EH (cell line): Measurements from ENCODE around the gene FGD4.

Source experiments
- DNase-seq: peaks from one replicate; pipeline ENCODE4 v3.0.0-alpha.2; 2015; ENCODE audit warnings: low read depth

Gene FGD4

DNA sequence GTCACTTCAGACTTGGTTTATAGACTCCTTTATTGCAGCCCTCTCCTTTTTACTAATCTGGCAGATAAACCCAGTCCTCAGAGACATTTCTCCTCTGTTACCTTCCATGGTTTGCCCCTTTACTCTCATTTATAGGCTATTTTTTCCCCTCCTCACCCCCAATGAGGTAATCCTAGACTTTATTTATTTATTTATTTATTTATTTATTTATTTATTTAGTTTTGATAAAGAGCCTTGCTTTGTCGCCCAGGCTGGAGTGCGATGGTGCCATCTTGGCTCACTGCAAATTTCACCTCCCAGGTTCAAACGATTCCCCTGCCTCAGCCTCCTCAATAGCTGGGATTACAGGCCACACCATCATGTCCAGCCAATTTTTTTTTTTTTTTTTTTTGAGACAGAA, 8.4 kb downstream of the FGD4 start:
- no peak for DNase-seq

DNA sequence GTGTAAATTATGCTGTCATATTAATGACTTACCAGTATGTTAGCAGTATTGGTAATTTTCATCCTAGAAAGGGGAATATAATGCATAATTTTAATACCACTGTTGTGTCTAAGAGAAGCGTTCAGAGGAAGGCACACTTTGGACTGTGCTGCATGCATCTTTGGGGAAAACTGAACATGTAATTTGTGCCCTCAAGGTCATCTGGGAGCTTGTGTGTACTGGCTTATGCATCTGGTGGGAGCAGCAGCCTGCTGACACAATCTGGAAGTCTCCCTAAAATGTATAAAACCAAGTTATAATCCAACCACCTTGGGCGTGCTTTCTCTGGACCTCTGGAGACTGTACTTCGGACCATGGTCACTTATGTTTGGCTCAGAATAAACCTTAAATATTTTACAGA, 14.1 kb downstream of the FGD4 start:
- no peak for DNase-seq

GRCh38 chr12:32418221-32418620, 18.9 kb downstream of the FGD4 start:
- DNase-seq, result no peak

- DNase-seq, result no peak
These were observed 19.7 kb downstream of the FGD4 start for GRCh38 chr12:32418903-32419519.

DNA sequence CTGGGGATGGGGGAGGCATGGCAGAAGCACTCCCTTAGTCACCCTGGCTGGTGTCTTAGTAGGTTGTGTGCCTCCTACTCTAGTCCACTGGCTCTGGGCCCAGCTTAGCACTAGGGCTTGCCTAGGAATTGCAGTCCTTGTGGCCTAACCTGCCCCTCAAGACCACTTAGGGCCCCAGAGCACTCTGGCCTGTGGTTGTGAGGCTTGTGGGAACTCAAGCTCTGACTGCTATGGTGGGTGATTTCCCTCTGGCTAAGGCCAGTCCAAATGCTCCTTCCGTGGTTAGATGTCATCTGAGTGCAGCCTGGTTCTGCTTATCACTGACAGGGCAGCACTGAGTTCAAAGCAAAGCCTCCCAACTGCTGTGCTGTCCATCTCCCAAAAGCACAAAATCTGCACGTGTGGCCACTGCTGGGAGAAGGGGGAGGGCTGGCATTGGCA, 20.2 kb downstream of the FGD4 start:
- DNase-seq, result peak; percentile 35

- DNase-seq, result no peak
These were observed 21.0 kb downstream of the FGD4 start for GRCh38 chr12:32420356-32420755.

- no peak for DNase-seq
These were observed 24.2 kb downstream of the FGD4 start for GRCh38 chr12:32423559-32423958.

DNA sequence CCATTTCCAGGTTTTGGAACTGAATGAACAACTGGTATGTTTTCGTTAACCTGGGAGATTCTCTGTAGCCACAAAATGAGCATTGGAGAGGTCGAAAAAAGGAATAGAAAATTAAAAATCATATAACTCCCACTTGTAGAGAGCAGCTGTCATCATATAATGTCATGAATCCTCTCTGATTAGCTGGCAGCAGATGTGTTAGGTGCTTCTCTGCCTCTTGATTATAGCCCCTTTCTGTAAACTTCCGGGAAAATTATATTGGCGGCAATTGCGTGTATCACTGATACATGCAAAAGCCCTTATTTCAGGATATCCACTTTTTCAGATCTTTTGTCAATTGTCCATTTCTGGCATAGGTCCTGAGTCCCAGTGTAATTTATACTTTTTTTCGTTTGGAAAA, 31.7 kb downstream of the FGD4 start:
- no peak for DNase-seq

DNA sequence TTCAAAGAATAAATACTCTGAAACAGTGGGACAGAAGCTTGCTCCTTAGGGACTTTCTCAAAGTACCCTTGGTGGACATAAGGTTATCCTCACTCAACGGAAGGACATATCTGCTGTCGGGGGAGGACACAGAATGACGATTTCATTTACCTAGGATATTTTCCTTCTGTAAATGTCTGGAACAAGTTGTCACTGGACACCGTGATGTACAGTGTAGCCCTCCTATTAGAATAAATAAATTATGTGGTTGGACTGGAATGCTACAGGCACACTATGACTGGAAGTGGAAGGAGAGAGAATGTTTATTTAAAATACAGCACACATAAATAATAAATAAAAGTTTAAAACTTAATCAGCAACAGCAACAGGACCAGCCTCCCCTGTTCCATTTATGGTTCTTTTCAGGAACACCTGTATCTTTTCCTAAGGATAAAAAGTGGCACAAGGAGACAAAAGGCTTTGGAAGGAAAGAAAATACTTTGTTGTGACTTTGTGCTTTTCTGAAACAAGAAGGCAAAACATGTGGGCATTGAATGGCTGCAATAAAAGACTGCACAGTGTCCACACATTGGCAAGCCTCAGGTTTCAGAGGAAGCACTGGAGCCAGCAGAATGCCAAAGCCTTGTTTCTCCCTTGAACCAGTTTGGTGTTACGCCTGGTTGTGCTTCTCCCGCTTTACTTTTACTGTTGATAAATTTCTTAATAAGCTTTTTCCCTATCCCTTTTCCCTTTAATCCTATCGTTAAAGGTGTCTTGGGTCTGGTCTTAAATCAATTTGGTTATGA, 36.8 kb downstream of the FGD4 start:
- peak; percentile 32 for DNase-seq

DNA sequence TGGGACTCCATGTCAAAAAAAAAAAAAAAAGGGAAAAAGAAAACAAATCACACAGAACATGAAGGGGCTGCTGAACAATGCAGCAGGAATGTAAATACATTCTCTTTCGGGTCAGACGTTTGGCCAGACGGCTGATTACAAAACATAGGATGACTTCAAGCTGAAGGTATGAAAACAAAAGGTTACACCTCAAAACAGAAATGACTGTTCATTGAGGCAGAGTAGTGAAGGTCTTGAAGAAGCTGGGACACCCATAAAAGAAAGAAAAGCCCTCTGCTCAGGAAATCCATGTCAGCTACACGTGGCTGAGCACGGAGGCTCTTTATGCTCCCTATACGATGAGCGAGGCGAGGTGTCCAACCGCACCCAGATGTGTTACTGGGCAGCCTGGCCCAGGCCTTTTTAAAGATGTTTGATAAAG, 37.7 kb downstream of the FGD4 start:
- DNase-seq, result peak; percentile 92

GRCh38 chr12:32440120-32440865, 40.9 kb downstream of the FGD4 start:
- DNase-seq, result no peak

DNA sequence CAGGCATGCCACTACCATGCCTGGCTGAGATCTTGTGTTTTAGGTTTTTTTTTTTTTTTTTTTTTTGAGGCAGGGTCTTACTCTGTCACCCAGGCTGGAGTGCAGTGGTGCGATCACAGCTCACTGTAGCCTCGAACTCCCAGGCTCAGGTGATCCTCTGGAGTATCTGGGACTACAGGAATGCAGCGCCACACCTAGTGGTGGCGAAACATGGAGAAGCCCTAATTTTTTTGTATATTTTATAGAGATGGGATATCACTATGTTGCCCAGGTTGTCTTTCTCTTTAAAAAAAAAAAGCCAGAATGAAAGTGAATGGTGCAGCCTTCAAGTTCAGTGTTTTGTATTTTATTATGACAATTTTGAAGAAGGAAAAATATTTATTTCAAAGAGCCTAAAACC, 44.1 kb downstream of the FGD4 start:
- DNase-seq, result no peak

GRCh38 chr12:32444895-32445294, 45.5 kb downstream of the FGD4 start:
- DNase-seq, result peak; percentile 65

GRCh38 chr12:32445356-32445755, 46.0 kb downstream of the FGD4 start:
- DNase-seq, result no peak

DNA sequence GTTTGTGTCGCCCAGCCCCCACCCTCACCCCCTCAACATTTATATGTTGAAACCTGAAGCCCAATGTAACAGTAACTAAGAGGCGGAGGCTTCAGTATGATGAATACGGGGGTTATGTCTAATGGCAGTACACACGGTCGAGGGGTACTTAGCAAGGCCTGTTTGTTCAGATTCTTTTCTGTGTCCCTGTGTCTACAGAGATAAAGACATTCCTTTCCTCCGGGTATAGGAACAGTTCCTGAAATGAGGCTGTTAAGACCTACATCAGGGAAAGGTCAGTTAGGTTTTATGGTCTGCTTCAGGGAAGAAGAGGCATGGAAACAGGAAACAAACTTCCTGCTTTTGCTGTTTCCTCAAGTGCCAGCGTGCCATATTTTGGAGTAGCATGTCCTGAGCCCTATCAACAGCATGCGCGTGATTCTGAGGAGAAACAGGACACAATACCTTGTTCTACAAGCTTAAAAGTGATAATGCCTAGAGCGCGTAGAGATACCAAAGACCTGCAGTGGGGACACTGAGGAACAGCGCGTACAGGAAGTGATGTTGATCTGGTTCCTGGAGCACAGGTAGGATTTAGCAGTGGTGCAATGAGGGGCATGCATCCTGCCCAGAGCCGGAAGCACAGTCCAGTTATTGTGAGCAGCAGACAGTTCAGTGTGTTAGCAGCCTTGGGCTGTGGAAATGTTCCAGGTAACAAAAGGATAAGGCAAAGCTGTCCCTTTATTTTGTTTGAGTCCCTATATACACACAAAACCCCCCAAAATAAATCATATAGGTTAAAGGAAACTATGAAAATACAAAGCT, 47.2 kb downstream of the FGD4 start:
- no peak for DNase-seq

- DNase-seq, result no peak
These were observed 49.2 kb downstream of the FGD4 start for GRCh38 chr12:32448586-32448985.

DNA sequence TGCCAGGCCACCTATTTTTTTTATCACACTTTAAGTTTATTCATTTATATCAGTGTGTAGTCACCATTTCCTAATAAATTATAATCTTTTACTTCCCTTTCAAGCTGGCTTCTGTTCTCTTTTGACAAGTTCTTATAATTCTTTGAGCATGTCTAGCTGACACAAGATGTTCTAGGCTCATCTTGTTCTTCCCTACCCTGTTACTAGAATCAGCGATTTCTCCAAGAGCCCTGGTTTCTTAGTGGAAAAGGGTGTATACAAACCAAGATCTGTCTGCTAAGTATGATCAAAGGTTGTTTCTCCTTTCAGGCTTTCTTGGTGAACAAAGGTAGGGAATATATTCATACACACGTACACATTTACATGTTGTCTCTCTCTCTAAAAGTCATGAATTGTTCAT, 51.0 kb downstream of the FGD4 start:
- DNase-seq, result no peak

GRCh38 chr12:32450768-32451167, 51.4 kb downstream of the FGD4 start:
- no peak for DNase-seq

- DNase-seq, result no peak
These were observed 52.5 kb downstream of the FGD4 start for GRCh38 chr12:32451816-32452215.

- DNase-seq, result peak; percentile 72
These were observed 54.7 kb downstream of the FGD4 start for GRCh38 chr12:32454075-32454474.

DNA sequence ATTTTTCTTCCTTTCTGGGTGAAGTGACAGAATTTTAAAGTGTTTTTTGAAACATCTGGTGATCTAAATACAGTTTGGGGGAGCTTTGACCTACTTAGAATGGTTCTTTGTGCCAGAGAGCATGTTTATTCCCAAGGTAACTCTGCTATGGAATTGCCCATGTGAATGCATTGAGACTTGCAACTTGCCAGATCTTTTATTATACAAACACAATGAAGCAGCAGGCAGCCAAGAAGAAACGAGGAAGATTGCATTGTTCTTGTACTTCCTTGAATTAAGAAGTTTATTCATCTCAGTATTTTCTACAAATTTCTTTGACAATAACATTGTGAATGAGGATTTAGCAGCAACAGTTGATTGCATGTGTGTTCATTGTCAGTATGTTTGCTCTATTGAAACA, 55.5 kb downstream of the FGD4 start:
- DNase-seq, result no peak

DNA sequence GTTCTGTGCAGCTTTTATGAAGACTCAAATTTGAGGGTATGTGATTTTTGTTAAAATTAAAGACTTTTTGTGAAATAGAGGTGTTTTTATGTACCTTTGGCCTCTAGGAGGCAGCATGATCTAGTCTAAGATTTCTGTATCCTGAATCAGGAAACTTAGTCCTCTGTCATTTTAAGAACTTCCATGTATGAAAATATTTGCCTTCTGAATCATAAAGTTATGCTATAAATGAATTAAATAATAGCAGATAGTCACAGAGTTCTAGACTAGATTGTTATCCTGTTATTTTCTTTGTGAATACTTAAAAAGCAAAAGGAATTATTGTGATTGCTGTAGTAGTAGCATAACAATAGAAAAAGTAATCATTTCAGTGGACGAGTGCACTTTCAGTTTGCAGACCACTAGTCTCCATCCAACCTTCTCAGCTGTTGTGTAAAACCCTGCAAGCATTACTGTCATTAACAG, 56.3 kb downstream of the FGD4 start:
- DNase-seq, result peak; percentile 83
